WTC11 (cell line): Measurements from ENCODE around the gene TRIM45. TPM values are rescaled to one million over a fixed set of nuclear protein-coding genes. Genes with fewer than 3 reads are reported as not detected.
"Not testable (repeated sequence)": the region's sequence is repeated elsewhere in the genome, so short reads cannot be mapped to it uniquely, and the experiment has no call there.

Experiments used
- ATAC-seq: fragments of 200-7000 bp; cut with Tn5 transposase; 2 replicates; pipeline ENCODE4 v1.10.0; 2021; ENCODE audit warnings: mild to moderate bottlenecking, moderate library complexity
- CTCF ChIA-PET: fragments of 300-600 bp; sonication (Branson Sonifier 250); formaldehyde crosslinking; loops from one replicate; lab custom pipeline; 2021; ENCODE audit warnings: antibody characterized with exemption; lab: Charles Lee
- POLR2A ChIA-PET: fragments of 350-600 bp; sonication (Branson Sonifier 250); formaldehyde crosslinking; loops from one replicate; lab custom pipeline; 2021; ENCODE audit warnings: antibody characterized with exemption; lab: Charles Lee
- DNase-seq: peaks from one replicate; pipeline ENCODE4 v3.0.0; 2021; ENCODE audit warnings: low spot score
- H3K27ac Mint-ChIP-seq: 2 replicates; pipeline ENCODE4 v1.8.0; 2021; ENCODE audit warnings: mixed read lengths
- H3K27me3 Mint-ChIP-seq: 2 replicates; pipeline ENCODE4 v1.8.0; 2021; ENCODE audit warnings: low read depth, mild to moderate bottlenecking, moderate library complexity, mixed read lengths
- H3K36me3 Mint-ChIP-seq: 2 replicates; pipeline ENCODE4 v1.8.0; 2021; ENCODE audit warnings: mixed read lengths
- H3K4me1 Mint-ChIP-seq: 2 replicates; pipeline ENCODE4 v1.8.0; 2022; ENCODE audit warnings: mixed read lengths
- H3K4me3 Mint-ChIP-seq: 2 replicates; pipeline ENCODE4 v1.8.0; 2021; ENCODE audit warnings: mild to moderate bottlenecking, moderate library complexity, mixed read lengths
- H3K9me3 Mint-ChIP-seq: 2 replicates; pipeline ENCODE4 v1.8.0; 2021; ENCODE audit warnings: mixed read lengths
- NR3C1 ChIP-seq: sonication (generic); formaldehyde crosslinking; conservative IDR thresholded peaks from 2 replicates; pipeline ENCODE4 v1.8.1; 2023; ENCODE audit warnings: low read depth, mild to moderate bottlenecking, missing genetic modification reagents
- PRRX2 ChIP-seq: fragments of 250-450 bp; sonication (Bioruptor Pico); IDR thresholded peaks from 2 replicates; pipeline ENCODE4 v1.8.0; 2021; ENCODE audit warnings: mild to moderate bottlenecking
- TP53 ChIP-seq: sonication (generic); formaldehyde crosslinking; IDR thresholded peaks from 2 replicates; pipeline ENCODE4 v1.8.1; 2023; ENCODE audit warnings: mild to moderate bottlenecking, missing genetic modification reagents
- ZNF317 ChIP-seq: sonication (generic); formaldehyde crosslinking; IDR thresholded peaks from 2 replicates; pipeline ENCODE4 v1.8.1; 2023; ENCODE audit warnings: low read depth, mild to moderate bottlenecking, moderate library complexity, missing genetic modification reagents, borderline replicate concordance
- total RNA-seq: library from RNA; stranded (reverse); gene quantifications from 3 replicates; pipeline ENCODE4 v1.2.3, GENCODE V29; 2021
- TF ChIP-seq, protein P1 (sequence below): sonication (generic); formaldehyde crosslinking; IDR thresholded peaks from 2 replicates; pipeline ENCODE4 v1.8.1; 2023; ENCODE audit warnings: mild to moderate bottlenecking, missing genetic modification reagents, moderate library complexity
- TF ChIP-seq, protein P2 (sequence below): sonication (generic); formaldehyde crosslinking; IDR thresholded peaks from 2 replicates; pipeline ENCODE4 v1.8.1; 2022; ENCODE audit warnings: mild to moderate bottlenecking, missing genetic modification reagents, moderate library complexity, borderline replicate concordance
- TF ChIP-seq, protein P3 (sequence below): sonication (generic); formaldehyde crosslinking; conservative IDR thresholded peaks from 2 replicates; pipeline ENCODE4 v1.8.1; 2023; ENCODE audit warnings: mild to moderate bottlenecking, low read depth, missing genetic modification reagents, moderate library complexity
- TF ChIP-seq, protein P4 (sequence below): sonication (generic); formaldehyde crosslinking; IDR thresholded peaks from 2 replicates; pipeline ENCODE4 v1.8.0; 2022; ENCODE audit warnings: mild to moderate bottlenecking, missing genetic modification reagents

Gene TRIM45
- total RNA-seq, 1 experiment from 2014 or later, result 11.8 TPM

DNA sequence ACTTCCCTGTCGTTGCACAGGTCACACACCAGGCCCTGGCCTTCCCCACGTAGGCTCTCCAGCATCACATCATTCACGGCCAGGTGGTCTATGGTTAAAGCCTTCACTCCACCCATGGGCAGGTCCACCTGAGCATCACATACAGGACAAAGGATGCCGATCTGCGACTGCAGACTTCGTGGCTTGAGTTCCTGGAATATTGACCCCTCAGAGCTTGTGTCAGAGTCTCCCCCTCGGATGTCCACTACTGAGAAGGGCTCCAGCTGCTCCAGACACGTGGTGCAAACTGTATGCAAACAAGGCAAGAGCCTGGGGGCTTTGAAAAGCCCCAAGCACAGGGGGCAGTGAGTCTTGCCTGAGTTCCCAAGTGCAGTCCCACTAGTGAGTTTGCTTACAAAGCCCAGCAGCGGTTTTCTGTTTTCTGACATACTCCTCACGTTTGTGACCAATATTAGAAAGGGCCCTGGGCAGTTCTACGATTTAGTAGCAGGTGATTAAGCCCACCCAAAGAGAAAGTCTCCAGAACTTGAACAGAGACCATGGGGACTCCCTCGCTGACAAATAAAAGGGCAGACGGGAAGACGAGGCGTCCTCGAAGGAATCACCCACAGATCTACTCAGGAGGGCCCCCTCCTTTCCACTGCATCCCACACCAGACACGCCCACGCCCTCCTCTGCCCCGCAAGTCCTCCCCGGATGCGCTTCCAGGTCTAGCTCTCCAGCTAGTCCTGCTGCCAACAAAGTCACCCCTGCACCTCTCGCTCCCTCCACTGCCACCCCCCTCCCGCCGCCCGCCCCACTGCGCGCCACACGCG, 568 bp downstream of the TRIM45 start:
- ATAC-seq (peak; percentile 21), DNase-seq (no peak)
- Mint-ChIP-seq H3K27ac (peak overlapping the region; percentile 31; the same call in 1 of the 2 replicates), H3K36me3 (peaks cover 19% of the 10 kb centered on the region), H3K4me3 (peak overlapping the region; percentile 80), H3K9me3 (no peaks in the 10 kb centered on the region), H3K27me3 (no peaks in the 10 kb centered on the region), H3K4me1 (peaks cover 13% of the 10 kb centered on the region)
- TF ChIP-seq, protein P1, sequence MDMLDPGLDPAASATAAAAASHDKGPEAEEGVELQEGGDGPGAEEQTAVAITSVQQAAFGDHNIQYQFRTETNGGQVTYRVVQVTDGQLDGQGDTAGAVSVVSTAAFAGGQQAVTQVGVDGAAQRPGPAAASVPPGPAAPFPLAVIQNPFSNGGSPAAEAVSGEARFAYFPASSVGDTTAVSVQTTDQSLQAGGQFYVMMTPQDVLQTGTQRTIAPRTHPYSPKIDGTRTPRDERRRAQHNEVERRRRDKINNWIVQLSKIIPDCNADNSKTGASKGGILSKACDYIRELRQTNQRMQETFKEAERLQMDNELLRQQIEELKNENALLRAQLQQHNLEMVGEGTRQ (CRISPR knock-in tag), result peak; percentile 46; the same call in 1 of the 2 replicates
- TF ChIP-seq TP53 (CRISPR knock-in tag), result no peak
- POLR2A ChIA-PET, result interaction anchor here (1.4 kb wide), 1 partner anchor 61 kb away, joined by 4 read pairs; the partner anchor contains the start of gene TTF2
- CTCF ChIA-PET, result interaction anchor here (0.6 to 5.3 kb wide), 5 partner anchors 8 to 165 kb away, joined by 3 to 63 read pairs (median 11); partner anchors contain the start of gene TTF2

DNA sequence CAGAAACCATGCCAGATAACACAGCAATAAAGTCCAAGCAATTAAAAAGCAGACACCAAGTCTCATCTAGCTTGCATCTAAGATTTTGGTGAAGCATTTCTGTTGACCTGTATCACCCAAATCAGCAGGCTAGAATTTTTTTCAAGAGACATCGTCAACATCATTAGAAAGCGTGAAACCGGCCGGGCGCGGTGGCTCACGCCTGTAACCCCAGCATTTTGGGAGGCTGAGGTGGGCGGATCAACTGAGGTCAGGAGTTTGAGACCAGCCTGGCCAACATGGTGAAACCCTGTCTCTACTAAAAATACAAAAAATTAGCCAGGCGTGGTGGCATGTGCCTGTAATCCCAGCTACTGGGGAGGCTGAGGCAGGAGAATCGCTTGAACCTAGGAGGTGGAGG, 2.4 kb downstream of the TRIM45 start:
- not testable (repeated sequence) for H3K27me3 Mint-ChIP-seq, H3K4me3 Mint-ChIP-seq, DNase-seq, ATAC-seq, H3K27ac Mint-ChIP-seq, H3K9me3 Mint-ChIP-seq
- CTCF ChIA-PET, result interaction anchor here (3.0 kb wide), 1 partner anchor 9 kb away, joined by 16 read pairs; no protein-coding TSS in a partner anchor
- H3K36me3 Mint-ChIP-seq, result peaks cover 35% of the 10 kb centered on the region
- POLR2A ChIA-PET, result interaction anchor here (0.9 kb wide), 1 partner anchor 165 kb away, joined by 3 read pairs; no protein-coding TSS in a partner anchor
- peaks cover 13% of the 10 kb centered on the region for H3K4me1 Mint-ChIP-seq

DNA sequence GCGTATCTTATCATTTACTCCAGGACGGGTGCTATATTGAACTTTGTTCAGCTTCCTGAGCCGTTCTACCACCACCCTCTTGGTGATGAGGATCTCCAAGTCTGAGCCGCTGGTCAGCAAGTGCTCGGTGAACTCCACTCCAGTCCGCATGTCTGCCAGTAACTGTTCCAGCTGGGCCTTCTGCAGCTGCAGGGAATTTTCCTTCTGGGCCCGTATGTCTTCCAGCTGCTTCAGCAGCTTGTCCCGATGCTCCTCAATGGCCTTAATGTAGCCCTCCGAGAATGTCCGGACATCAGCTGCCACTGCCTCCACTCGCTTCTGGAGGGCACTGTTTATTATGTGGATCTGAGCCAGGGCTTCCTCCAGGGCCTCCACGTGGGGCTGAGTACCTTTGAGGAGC, 3.4 kb downstream of the TRIM45 start:
- ChIA-PET POLR2A (no interaction called here), CTCF (interaction anchor here (0.5 to 3.0 kb wide), 3 partner anchors 10 to 167 kb away, joined by 3 to 16 read pairs (median 5); no protein-coding TSS in a partner anchor)
- no peak for ATAC-seq
- H3K27me3 Mint-ChIP-seq, result no peaks in the 10 kb centered on the region
- DNase-seq, result no peak
- no peak for TF ChIP-seq NR3C1 (CRISPR knock-in tag)
- H3K4me3 Mint-ChIP-seq, result no peak overlapping the region
- H3K9me3 Mint-ChIP-seq, result no peaks in the 10 kb centered on the region
- H3K4me1 Mint-ChIP-seq, result peaks cover 11% of the 10 kb centered on the region
- H3K27ac Mint-ChIP-seq, result no peak overlapping the region
- H3K36me3 Mint-ChIP-seq, result peaks cover 35% of the 10 kb centered on the region

DNA sequence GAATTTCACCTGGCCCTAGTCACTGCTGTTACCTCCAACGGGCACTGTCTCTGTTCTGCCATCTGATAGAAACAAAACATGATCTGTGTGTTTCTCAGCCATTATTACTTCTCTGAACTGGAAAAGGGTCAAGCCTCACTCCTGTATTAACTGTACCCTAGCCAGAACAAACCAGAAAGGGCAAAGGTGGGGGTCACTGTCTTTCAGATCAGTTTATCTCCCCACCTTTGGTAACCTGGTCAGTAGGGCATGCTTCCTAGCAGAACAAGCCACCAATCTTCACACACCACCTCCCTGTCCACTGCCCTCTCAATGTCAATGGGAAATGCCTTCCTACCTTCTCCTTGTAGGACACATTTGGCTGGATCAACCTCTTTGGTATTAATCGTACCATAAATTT, 3.9 kb downstream of the TRIM45 start:
- no peak for ATAC-seq
- no peak overlapping the region for H3K27ac Mint-ChIP-seq
- TF ChIP-seq ZNF317 (CRISPR knock-in tag) (no peak), PRRX2 (no peak)
- TF ChIP-seq, protein P2, sequence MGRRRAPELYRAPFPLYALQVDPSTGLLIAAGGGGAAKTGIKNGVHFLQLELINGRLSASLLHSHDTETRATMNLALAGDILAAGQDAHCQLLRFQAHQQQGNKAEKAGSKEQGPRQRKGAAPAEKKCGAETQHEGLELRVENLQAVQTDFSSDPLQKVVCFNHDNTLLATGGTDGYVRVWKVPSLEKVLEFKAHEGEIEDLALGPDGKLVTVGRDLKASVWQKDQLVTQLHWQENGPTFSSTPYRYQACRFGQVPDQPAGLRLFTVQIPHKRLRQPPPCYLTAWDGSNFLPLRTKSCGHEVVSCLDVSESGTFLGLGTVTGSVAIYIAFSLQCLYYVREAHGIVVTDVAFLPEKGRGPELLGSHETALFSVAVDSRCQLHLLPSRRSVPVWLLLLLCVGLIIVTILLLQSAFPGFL (CRISPR knock-in tag), result no peak
- TF ChIP-seq, protein P3, sequence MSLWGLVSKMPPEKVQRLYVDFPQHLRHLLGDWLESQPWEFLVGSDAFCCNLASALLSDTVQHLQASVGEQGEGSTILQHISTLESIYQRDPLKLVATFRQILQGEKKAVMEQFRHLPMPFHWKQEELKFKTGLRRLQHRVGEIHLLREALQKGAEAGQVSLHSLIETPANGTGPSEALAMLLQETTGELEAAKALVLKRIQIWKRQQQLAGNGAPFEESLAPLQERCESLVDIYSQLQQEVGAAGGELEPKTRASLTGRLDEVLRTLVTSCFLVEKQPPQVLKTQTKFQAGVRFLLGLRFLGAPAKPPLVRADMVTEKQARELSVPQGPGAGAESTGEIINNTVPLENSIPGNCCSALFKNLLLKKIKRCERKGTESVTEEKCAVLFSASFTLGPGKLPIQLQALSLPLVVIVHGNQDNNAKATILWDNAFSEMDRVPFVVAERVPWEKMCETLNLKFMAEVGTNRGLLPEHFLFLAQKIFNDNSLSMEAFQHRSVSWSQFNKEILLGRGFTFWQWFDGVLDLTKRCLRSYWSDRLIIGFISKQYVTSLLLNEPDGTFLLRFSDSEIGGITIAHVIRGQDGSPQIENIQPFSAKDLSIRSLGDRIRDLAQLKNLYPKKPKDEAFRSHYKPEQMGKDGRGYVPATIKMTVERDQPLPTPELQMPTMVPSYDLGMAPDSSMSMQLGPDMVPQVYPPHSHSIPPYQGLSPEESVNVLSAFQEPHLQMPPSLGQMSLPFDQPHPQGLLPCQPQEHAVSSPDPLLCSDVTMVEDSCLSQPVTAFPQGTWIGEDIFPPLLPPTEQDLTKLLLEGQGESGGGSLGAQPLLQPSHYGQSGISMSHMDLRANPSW (CRISPR knock-in tag), result no peak
- TF ChIP-seq, protein P4, sequence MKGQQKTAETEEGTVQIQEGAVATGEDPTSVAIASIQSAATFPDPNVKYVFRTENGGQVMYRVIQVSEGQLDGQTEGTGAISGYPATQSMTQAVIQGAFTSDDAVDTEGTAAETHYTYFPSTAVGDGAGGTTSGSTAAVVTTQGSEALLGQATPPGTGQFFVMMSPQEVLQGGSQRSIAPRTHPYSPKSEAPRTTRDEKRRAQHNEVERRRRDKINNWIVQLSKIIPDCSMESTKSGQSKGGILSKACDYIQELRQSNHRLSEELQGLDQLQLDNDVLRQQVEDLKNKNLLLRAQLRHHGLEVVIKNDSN, result no peak
- H3K9me3 Mint-ChIP-seq, result no peaks in the 10 kb centered on the region
- peaks cover 35% of the 10 kb centered on the region for H3K36me3 Mint-ChIP-seq
- H3K4me1 Mint-ChIP-seq, result peaks cover 9% of the 10 kb centered on the region
- POLR2A ChIA-PET, result no interaction called here
- CTCF ChIA-PET, result interaction anchor here (0.8 to 3.0 kb wide), 2 partner anchors 11 to 167 kb away, joined by 3 to 16 read pairs; no protein-coding TSS in a partner anchor
- H3K27me3 Mint-ChIP-seq, result no peaks in the 10 kb centered on the region
- no peak for DNase-seq
- no peak overlapping the region for H3K4me3 Mint-ChIP-seq
